K562 (cell line): ENCODE measurements around the gene ELMOD2. TPM values are rescaled to one million over a fixed set of nuclear protein-coding genes. Genes with fewer than 3 reads are reported as not detected.

Source experiments
- AFF1 ChIP-seq, 2 experiments: fragments of 450-650 bp; IDR thresholded peaks; 2 replicates each; pipeline ENCODE4 v1.6.1; 2018; ENCODE audit warnings: mild to moderate bottlenecking in 2 of 2, low read depth in 1 of 2; ENCODE audit not compliant: partially characterized antibody in 2 of 2
- ATF7 ChIP-seq: fragments of 450-650 bp; IDR thresholded peaks from 2 replicates; pipeline ENCODE4 v1.7.1; 2014; ENCODE audit warnings: mild to moderate bottlenecking, moderate library complexity
- CCNT2 ChIP-seq: IDR thresholded peaks from 2 replicates; pipeline ENCODE4 v1.6.1; 2011; ENCODE audit warnings: borderline replicate concordance, low read depth, mild to moderate bottlenecking, moderate library complexity, mixed read lengths, low read length; ENCODE audit not compliant: insufficient read length; ENCODE audit errors: extremely low read depth
- CREB3L1 ChIP-seq: fragments of 450-650 bp; IDR thresholded peaks from 2 replicates; pipeline ENCODE4 v1.6.1; 2014; ENCODE audit warnings: low read depth, mild to moderate bottlenecking, moderate library complexity, borderline replicate concordance
- ELF2 ChIP-seq: fragments of 250-450 bp; sonication (Bioruptor Pico); IDR thresholded peaks from 2 replicates; pipeline ENCODE4 v1.5.0; 2021; ENCODE audit warnings: mild to moderate bottlenecking
- KHSRP ChIP-seq: fragments of 450-650 bp; IDR thresholded peaks from 2 replicates; pipeline ENCODE4 v1.6.1; 2017
- KLF16 ChIP-seq: IDR thresholded peaks from 2 replicates; pipeline ENCODE4 v1.6.1; 2016; ENCODE audit warnings: antibody characterized with exemption
- MTA3 ChIP-seq: fragments of 450-650 bp; formaldehyde crosslinking; IDR thresholded peaks from 2 replicates; pipeline ENCODE4 v1.6.1; 2017; ENCODE audit warnings: mild to moderate bottlenecking, borderline replicate concordance
- NFIC ChIP-seq: fragments of 450-650 bp; IDR thresholded peaks from 2 replicates; pipeline ENCODE4 v1.6.1; 2017; ENCODE audit warnings: mild to moderate bottlenecking, inconsistent platforms
- NUFIP1 ChIP-seq: fragments of 450-650 bp; IDR thresholded peaks from 2 replicates; pipeline ENCODE4 v1.6.1; 2018; ENCODE audit not compliant: partially characterized antibody
- RBM34 ChIP-seq: fragments of 200-400 bp; formaldehyde crosslinking; IDR thresholded peaks from 2 replicates; pipeline ENCODE4 v1.6.1; 2018; ENCODE audit warnings: low read length, borderline replicate concordance; ENCODE audit not compliant: insufficient read depth
- TRIM24 ChIP-seq, 2 experiments: fragments of 450-650 bp; IDR thresholded peaks; 2 replicates each; pipeline ENCODE4 v1.6.1; 2016
- ZNF282 ChIP-seq: sonication (generic); formaldehyde crosslinking; IDR thresholded peaks from 2 replicates; pipeline ENCODE4 v1.8.1; 2023; ENCODE audit warnings: missing genetic modification reagents
- ZNF354B ChIP-seq: fragments of 250-450 bp; sonication (Bioruptor Pico); IDR thresholded peaks from 2 replicates; pipeline ENCODE4 v1.4.0; 2020
- ZNF384 ChIP-seq: IDR thresholded peaks from 2 replicates; pipeline ENCODE4 v1.6.1; 2012; ENCODE audit warnings: low read depth, low read length, improper control_type of control experiment
- polyA plus RNA-seq, 8 experiments: library from polyadenylated mRNA; depleted of rRNA in 4 of 8; stranded (reverse) in 5 of 8; unstranded in 3 of 8; fragments of >200 nt; fragmentation: Nextera tagmentation in 2 of 8; fragmentation: Illumina TruSeq in 1 of 8; extraction: Ambion mirVana in 2 of 8; extraction: Trizol in 1 of 8; gene quantifications; 2 replicates each; pipeline versions ENCODE4 v1.2.1 to v1.2.3, GENCODE V29; 2011 to 2014; ENCODE audit warnings: inconsistent platforms in 1 of 8, missing spikeins in 1 of 8
- total RNA-seq, 7 experiments: library from RNA; depleted of rRNA in 6 of 7; stranded (reverse); fragments of >200 nt in 6 of 7; fragmentation: Illumina TruSeq in 2 of 7; extraction: Trizol in 2 of 7; gene quantifications; 2 replicates each; pipeline versions ENCODE4 v1.2.1 to v1.2.3, GENCODE V29; 2011 to 2021; ENCODE audit warnings: low replicate concordance in 1 of 7
- TF ChIP-seq, protein P1 (sequence below): fragments of 250-450 bp; sonication (Bioruptor Pico); IDR thresholded peaks from 2 replicates; pipeline ENCODE4 v1.4.0; 2020; ENCODE audit warnings: mild to moderate bottlenecking, moderate library complexity

ELMOD2 gene
- total and polyA plus RNA-seq, 9 of the 15 experiments (the other 6 are each of a cell fraction or from before 2014, with no cell fraction given), result 11.0 to 23.3 (median 14.3) TPM

DNA sequence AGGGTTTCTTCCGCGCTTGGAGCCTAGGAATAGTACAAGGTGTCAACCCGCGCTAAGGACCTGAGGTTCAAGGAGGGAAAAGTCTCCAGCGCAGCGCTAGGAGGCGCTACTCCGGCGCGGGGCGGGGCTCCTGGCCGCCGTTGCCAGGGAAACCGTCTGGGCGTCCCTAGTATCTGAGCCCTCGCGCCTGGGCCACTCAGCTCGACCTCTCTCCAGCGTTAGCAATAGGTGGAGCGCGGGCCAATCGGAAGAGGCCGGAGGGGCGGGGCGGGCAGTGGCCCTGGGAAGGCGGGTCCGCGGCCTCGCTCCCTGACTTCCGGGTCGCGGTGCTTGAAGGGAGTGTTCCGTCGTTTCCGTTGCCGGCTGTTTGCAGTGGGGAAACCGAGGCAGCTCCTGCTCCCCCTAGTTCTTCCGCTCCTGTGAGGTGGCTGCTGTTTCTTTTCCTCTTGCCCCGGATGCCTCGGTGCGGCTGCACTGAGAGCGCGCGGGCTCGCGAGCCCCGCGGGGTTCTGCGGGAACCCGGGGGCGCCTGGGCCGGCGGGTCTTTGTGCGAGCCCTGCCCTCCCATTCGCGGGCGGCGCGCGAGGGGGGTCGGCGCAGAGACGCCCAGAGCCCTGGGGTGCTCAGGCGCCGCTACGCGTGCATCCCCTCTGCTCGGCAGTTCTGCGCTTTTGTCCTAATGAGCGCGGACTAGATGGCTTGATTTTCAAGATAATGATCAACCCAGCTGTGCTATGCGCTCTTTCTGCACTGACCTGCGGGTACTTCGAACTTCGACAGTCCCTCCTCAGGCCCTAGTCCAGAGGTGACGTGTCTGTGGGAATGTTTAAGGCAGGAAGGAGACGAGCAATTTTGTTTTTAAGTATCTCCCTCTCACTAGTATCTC, at the start of gene ELMOD2 (continued):
- TF ChIP-seq ZNF384 (no peak), RBM34 (no peak), ZNF354B (CRISPR knock-in tag) (no peak), CREB3L1 (no peak; the same call in 1 of the 2 replicates), ZNF282 (CRISPR knock-in tag) (no peak), NUFIP1 (no peak), TRIM24 (IDR thresholded peaks at IDR 0.05) (peak in 1 of 2 experiments; percentile 77; a peak in 2 of 4 replicates), AFF1 (IDR thresholded peaks at IDR 0.05; ENCODE audit: low read depth in 1 of 2, partially characterized antibody in 2 of 2) (no peak), KLF16 (peak; percentile 52; the same call in 1 of the 2 replicates), NFIC (peak; percentile 23), MTA3 (peak; percentile 69; the same call in 1 of the 2 replicates), ATF7 (peak; percentile 54; the same call in 1 of the 2 replicates), CCNT2 (peak; percentile 41), ELF2 (CRISPR knock-in tag) (peak; percentile 94), KHSRP (no peak)
- TF ChIP-seq, protein P1, sequence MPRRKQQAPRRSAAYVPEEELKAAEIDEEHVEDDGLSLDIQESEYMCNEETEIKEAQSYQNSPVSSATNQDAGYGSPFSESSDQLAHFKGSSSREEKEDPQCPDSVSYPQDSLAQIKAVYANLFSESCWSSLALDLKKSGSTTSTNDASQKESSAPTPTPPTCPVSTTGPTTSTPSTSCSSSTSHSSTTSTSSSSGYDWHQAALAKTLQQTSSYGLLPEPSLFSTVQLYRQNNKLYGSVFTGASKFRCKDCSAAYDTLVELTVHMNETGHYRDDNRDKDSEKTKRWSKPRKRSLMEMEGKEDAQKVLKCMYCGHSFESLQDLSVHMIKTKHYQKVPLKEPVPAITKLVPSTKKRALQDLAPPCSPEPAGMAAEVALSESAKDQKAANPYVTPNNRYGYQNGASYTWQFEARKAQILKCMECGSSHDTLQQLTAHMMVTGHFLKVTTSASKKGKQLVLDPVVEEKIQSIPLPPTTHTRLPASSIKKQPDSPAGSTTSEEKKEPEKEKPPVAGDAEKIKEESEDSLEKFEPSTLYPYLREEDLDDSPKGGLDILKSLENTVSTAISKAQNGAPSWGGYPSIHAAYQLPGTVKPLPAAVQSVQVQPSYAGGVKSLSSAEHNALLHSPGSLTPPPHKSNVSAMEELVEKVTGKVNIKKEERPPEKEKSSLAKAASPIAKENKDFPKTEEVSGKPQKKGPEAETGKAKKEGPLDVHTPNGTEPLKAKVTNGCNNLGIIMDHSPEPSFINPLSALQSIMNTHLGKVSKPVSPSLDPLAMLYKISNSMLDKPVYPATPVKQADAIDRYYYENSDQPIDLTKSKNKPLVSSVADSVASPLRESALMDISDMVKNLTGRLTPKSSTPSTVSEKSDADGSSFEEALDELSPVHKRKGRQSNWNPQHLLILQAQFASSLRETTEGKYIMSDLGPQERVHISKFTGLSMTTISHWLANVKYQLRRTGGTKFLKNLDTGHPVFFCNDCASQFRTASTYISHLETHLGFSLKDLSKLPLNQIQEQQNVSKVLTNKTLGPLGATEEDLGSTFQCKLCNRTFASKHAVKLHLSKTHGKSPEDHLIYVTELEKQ (CRISPR knock-in tag), result no peak
